Measurements from ENCODE around the gene RFC2. TPM values are rescaled to one million over a fixed set of nuclear protein-coding genes. Genes with fewer than 3 reads are reported as not detected.

Gene RFC2
- 72.9 and 105 TPM in 2 replicates for total RNA-seq (2014; rRNA removed; shearing (Covaris generic))

DNA sequence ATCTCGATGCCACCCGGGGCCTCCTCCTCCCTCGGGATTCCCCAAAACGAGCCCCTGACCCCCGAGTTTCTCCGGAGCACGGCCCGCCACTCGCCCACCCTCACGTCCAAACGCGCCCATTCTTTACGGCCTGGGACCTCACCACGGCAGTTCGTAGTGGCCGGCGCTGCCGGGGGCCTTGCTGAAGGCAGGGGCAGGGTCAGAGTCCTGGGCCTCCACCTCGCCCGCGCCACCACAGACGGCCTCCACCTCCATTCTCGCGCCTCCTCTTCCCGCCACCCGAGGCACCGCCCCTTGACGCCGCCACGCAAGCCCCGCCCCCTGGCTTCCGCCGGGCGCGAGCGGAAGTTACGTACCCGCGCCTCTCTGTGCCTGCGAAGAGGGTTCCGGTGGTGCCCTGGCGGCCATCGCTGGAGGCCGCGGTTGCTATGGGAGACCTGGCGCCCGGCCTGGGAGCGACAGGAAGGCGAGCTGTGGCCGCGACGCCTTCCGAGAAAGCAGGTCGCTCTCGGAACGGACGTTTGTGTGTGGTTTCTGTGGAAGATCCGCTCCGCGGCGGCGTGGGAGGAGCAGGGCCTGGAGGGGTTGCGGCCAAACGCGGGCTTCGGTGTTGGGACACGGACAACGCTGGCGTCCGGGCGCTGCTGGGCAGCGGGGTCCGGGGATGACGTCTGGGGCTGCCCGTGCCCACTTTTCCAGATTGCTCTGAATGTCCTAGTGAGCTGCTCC, at the start of gene RFC2:
RFC2 (minus strand) TSS at position 271 of the 729 bp plus-strand sequence; CDS start at position 255, 16 bp downstream.
- DNase-seq (ENCODE audit: low read depth) = peak; percentile 97

DNA sequence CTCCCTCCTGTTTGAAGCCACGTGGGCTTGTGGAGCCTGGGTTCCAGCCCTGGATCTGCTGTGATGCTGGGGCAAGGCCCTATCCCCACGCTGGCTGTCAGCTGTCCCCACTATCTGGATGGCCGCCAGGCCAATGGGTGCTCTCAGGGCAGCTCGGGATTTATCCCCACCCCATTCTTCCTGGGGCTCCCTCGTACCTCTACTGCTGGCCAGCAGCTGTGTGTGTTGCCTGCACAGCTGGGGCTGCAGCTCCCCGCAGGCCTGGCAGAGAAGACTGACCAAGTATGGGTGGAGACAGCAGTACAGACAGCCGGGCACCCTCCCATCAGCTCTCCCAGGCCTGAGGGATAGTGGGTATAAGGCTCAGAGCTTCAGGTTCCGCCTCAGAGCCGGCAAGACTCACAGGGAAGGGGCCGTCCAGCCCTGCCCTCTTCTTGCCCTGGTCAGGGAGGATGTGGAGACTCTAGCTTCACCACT, 48.6 kb upstream of the RFC2 start:
- DNase-seq (ENCODE audit: low read depth) = peak; percentile 71

DNA sequence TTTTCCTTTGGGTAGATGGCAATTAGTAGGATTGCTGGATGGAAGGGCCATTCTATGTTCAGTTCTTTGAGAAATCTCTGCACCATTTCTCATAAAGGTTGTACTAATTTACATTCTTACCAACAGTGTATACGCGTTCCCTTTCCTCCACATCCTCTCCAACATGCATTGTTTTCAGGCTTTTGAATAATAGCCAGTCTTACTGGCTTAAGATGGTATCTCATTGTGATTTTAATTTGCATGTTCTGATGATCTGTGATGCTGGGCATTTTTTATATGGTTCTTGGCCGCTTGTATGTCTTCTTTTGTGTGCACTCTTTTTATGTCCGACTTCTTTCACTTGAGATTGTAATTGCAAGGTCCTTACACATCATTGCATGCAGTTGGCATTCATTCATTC, 46.7 kb upstream of the RFC2 start:
- DNase-seq (ENCODE audit: low read depth) = no peak

DNA sequence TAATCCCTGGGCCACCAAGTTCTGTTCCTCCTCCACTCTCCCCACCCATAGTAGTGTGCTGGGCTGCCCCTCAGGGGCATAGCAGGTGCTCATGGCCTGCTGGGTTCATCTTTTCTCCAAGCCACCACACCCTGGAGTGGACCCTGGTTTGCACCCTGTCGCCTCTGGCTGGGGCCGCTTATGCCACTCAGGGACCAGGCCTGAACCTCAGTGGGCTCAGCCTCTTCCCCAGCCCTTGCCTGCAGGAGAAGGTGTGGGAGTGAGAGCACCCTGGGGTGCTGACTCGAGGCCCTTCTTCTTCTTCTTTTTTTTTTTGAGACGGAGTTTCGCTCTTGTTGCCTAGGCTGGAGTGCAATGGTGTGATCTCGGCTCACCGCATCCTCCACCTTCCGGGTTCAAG, 45.2 kb upstream of the RFC2 start:
- no peak for DNase-seq (ENCODE audit: low read depth)

DNA sequence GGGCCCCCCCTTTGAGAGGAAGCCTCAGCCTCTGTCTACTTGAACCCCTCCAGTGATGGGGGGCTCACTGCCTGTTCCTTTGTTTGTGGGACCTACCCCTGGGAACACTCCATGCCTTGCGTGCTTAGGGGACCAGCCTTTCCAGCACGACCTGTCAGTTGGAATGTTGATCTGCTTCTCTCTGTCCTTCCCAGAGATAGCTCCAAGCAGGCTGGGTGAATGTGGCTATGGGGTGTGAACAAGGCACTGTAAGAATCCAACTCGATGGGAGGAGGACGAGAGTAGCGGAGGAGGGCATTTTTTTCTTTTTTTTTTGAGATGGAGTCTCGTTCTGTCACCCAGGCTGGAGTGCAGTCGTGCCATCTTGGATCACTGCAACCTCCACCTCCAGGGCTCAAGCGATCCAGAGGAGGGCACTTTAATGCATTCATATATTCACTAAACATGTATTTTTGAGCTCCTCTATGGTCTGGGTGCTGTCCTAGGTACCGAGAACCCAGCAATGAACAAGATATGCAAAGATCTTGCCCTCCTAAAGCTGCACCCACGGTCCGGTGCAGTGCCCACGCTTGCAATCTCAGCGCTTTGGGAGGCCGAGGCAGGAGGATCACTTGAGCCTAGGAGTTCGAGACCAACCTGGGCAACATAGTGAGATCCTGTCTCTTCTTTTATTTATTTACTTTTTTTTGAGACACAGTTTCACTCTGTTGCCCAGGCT, 43.5 kb upstream of the RFC2 start:
- DNase-seq (ENCODE audit: low read depth) = no peak

DNA sequence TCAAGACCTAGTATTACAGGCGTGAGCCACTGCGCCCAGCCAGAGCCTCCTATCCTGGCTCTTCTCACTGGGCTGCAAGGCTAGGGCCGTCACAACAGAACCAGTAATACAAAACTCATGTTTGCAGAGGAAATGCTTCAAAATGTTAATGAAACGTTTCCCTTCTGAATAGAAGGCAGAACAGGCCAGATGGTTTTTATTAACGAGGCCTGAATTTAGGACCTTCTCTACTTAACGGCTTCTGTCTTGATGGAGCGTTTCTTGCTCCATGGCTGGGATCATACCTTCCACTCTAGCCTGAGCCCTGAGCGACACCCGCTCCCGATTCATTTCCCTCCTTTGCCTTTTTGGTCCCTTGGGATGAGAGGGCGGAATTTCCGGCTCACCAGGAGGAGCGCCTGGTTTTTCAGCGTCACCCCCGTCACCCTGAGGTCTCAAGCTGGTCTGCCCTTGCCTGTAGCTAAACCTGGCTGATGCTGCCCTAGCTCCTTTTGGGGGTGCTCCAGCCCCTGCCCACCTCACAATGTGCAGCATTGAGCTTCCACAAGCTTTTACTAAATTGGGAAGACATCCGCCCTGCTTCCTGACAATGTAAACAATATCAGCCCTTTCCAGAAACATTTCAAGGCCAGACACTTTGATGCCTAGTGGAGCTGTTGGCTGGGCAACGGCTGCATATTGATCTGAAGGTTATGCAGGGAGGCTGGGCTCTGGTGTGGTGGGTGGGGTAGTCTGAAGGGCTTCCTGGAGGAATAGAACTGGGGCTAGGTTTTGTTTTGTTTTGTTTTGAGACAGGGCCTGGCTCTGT, 40.2 kb upstream of the RFC2 start:
- no peak for DNase-seq (ENCODE audit: low read depth)

DNA sequence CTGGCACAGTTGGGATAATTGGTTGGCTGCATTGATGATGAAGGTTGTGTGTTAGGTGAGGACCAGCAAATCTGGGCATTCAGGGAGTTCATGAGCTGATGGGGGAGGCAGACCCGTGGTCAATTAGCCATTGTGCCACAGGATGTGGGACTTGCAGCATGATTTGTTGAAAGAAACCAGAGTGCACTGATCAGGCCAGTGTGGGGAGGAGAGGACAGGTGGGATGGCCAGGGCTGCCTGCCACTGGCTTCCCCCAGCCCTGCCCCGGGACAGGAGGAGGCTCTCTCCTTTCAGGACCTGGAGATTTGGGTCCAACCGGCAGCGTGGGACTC, 39.3 kb upstream of the RFC2 start:
- no peak for DNase-seq (ENCODE audit: low read depth)

DNA sequence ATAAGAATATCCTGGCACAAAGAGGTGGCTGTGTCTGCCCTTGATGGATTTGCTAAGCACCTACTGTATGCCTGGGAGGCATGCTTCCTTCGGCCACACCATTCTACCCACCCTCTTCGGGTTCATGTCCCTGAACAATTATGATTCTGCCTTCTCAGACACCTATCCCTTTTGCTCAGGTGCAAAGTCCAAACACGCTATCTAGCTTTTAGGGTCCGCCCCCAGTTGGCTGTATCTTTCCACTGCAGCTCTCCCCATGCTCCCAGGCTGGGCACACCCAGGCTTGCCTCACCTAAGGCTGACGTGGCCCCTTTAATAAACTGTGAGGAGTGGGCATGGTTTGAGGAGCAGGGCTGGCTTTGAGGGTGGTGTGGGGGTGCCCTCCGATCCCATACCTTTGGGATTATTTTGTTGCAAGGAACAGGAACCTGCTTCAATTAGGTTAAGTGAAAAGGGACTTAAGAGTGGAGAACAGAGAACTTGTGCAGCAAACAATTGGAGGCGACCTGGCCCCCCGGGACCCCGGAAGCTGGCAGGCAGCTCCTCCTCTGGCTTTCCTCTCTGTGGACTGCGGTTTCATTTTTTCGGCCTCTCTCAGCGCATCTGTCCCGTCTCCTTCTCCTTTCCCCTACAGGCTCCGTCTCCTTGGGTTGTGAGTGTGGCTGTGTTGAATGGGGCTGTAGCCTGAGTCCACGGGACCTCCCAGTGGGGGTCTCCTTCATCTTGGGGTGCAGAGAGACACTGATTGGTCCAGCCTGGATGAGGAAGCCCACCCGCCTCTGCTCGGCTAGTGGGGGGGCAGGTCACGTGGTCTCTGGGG, 38.8 kb upstream of the RFC2 start:
- DNase-seq (ENCODE audit: low read depth) = no peak

DNA sequence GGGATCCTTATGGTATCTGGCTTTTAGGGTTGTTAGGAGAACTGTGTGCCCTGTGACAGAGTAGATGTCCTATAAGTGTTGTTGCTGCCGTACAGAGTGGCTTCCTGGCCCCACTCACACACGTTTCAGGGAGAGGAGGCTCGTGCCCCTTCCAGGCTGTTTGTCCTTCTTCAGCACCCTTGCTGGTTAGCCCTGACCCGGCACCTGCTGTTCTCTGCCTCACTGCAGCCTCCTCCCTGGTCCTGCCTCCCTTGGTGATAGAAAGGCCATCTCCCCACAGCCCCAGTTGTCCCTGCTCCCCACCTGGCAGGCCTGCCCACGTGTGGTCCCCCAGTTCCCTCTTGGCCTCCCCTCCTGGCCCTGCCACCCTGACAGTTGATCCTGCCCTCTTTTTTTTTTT, 37.3 kb upstream of the RFC2 start:
- no peak for DNase-seq (ENCODE audit: low read depth)

DNA sequence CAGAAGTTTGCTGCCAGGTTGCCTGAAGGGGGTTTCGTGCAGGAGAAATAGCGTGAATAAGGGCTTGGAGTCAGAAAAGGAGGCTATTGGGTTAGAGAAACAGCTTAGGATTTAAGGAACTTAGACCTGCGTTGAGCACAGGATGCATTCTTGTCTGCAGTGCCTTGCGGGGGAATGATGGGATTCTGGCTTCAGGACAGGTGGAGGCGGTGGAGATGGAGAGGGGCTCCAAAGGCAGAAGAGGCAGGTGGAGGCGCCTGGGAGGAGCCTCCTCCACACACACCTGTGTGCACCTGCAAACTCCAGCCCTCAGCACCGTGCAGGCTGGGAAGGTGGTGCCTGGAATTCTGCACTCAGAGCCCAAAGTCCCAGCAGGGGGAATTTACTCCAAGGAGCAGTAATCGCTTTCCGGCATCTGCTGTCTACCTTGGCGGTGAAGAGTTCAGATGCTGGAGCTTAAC, 36.8 kb upstream of the RFC2 start:
- no peak for DNase-seq (ENCODE audit: low read depth)

DNA sequence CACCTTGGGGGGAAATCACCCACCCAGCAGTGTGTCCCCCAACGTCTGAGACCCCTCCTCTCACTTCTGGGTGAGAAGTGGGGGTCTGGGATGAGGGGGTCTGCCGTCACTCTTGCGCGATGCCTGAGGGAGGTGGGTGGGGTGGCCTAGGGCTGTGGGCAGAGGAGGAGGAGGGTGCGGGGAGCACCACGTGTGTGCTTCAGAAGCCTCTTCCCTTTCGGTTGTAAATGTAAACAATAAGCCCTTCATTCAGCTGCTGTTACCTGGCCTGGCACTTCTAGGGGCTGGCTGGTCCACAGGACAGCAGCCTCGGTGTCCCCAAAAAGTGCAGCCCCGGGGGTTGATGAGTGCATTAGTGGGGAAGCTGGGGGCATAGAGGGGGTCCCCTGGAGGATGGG, 36.4 kb upstream of the RFC2 start:
- DNase-seq (ENCODE audit: low read depth) = no peak

DNA sequence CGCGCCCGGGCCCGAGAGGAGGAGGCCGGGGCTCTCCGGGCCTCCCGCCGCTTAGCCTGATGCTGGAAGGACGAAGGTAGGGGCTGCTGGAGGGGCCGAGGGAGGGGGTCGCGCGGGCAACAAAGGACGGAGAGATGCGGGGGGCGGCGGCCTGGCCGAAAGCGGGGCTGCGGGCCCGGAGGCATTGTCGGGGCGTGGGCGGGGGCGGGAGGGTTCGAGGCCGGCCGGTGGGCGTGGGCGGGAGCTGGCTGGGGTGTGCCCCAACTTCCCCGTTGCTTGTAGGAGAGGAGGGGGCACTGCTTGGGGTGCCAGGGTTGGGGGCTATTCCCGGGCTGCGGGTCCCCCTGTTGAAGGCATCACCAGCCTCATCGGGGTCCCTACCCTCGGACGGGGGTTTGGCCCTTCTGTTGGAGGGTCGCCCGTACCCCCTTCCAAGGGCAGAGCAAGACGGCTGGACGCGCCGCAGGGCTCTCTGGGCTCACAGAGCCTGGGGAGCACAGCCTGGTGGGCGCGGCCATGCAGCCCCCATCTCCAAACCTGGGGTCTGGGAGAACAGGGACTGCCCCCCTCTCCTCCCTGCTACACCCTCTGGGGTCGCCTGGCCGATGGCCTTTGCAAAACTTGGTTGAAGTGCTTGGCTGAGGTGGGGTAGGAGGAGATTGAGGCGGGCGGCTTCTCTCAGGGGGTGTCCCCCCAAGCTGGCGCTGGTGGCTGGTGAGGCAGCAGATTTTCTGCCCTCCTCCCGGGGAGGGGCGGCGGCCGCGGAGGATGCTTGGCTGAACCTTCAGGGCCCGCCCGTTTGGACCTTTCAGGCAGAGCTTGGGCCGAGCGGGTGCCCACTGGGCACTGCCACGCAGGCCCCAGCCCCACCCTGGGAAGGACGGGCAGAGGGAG, 35.7 kb upstream of the RFC2 start:
- DNase-seq (ENCODE audit: low read depth) = no peak

DNA sequence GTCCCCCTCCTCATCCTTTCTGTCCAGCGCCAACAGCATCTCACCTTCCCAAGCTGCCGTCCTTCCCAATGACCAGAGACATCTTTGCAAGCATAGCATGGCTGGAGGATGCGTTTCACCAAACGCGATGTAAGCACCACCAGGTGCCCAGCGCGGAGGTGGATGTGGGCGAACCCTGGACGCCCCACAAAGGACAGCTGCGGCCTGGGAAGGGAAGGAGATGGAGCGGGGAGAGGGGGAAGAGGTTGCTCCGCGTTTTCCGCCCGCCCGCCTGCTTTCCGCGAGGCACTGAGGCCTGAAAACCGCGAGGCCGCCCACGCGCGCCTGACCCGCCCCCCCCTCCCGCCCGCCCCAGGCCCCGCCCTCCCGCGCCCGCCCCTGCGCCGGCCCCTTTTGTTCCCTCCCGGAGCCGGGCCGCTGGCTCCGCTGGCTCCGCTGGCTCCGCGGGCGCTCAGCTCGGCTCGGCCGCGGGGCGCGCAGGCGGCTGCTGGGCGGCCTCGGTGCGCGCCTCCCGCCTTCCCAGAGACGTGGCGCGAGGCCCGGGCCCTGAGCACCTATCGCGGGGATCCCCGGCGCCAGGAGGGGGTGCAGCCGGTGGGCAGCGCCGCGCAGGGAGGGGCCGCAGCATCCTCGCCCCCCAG, 34.9 kb upstream of the RFC2 start, which contains the start of gene CLIP2:
CLIP2 (plus strand) TSS at position 390 of the 641 bp plus-strand sequence. CDS start 28,140 bp downstream, outside the sequence.
- DNase-seq (ENCODE audit: low read depth) = peak; percentile 77

DNA sequence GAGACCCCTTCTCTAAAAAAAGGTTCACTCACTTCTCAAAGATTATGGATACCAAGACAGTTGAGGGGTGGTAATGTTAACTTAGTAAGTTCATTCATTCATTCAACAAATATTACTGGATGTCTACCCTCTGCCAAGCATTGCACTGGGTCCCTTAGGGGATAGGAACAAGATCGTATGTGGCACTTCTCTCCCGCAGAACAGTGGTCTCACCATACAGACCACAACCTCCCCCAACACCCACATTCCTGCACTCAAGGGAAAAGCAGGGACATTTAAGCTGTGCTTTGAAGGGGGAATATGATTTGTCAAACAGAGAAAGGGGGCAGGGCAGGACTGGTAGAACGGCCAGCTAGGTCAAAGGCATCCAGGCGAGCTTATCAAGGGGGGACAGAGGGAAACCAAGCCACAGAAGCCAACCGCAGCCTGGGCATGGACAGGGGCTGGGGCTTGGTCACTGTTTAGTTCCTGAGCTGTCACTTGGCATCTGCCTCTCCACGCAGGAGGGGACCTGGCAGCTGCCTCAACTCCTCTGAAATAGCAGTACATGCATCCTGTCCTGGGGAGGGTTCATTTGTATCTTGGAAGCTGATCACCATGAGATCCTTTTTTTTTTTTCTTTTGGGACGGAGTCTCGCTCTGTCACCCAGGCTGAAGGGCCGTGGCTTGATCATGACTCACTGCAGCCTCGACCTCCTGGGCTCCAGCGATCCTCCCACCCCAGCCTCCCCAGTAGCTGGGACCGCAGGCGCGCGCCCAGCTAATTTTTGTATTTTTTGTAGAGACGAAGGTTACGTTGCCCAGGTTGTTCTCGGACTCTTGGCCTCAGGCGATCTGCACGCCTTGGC, 34.1 kb upstream of the RFC2 start:
- peak; percentile 79 for DNase-seq (ENCODE audit: low read depth)

DNA sequence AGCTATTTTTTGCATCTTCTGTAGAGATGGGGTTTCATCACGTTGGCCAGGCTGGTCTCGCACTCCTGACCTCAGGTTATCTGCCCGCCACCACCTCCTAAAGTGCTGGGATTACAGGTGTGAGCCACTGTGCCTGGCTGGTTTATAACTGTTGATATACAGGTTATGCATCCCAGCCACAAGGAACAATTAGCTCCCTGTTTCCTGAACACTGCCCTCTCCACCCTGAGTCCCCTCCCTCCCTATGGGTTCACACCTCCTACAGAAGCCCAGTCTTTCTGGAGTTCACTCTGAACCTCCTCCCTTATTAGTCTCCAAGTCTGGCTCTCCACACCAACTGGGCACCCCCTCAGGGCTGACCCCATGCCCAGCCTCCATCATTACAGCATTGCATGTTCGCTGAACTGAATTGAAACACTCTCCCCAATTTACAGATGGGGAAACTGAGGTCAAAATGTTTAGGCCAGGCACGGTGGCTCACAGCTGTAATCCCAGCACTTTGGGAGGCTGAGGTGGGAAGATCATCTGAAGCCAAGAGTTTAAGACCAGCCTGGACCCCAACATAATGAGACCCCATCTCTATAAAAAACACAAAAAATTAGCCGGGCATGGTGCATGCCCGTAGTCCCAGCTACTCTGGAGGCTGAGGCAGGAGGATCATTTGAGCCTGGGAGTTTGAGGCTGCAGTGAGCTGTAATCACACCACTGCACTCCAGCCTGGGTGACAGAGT, 33.3 kb upstream of the RFC2 start:
- no peak for DNase-seq (ENCODE audit: low read depth)

DNA sequence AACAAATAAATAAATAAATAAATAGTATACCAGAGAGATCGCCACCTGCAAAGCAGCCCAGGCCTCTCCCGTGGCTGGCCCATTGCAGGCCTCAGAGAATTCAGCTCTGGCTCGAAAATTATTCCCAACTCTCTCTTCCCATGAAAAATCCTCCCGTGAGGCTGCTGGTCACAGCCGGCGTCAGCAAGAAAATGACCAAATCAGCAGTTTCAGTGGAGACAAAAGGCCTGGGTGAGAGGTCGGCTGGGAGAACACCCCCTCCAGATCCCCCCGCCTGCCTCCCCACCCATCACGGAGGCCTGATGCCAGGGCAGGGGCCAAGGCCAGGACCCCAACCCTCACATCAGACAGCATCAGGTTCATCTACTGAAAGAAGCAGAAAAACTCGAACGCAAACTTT, 31.9 kb upstream of the RFC2 start:
- no peak for DNase-seq (ENCODE audit: low read depth)

DNA sequence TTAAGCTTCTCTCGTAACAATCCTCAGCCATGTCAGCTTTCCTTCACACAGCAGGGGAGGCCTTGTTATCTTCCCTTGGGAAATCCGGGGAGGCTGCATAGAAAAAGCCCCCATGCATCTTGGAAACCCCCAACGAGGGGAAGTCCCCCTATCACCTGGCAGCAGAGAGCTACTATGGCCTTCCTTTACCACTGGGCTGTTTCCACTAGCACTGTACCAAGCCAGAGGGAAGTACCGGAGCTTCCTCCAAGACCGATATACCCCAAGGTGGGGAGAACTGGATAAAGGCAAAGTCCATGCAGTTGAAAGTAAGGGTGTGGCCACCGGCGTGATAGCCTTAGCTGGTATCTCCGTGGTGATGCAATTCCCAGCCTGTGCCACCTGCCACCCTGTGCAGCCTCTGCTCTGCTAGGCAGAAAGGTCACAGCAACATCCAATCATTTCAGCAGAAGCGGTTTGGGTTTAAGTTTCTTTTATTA, 30.6 kb upstream of the RFC2 start:
- no peak for DNase-seq (ENCODE audit: low read depth)

DNA sequence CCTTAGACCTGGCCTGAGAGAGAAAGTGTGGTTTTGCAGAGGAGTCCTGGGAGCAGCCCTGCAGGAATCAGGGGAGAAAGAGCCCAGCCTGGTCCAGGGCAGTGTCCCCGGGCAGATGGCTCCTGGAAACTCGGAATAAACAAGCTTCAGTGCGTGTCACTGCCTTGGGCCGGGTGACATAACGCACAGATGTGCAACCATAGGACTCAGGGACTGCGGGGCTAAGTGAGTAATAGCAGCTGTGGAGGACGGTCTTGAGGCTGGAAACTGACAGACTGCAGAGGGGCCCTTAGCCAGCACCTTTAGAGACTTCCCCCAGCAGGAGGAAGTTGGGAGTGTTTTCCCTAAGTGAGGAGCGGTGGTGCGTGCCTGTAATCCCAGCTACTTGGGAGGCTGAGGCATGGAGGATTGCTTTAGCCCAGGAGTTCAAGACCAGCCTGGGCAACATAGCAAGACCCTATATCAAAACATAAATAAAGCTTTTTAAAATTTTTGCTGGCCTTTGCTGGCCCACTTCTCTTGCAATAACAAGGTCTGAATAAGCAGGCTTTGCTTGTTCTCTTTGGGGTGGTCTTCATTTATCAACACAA, 29.8 kb upstream of the RFC2 start:
- no peak for DNase-seq (ENCODE audit: low read depth)

Data from M059J (cell line).